ENCODE measurements around the gene GEMIN5. TPM values are rescaled to one million over a fixed set of nuclear protein-coding genes. Genes with fewer than 3 reads are reported as not detected.

Gene GEMIN5
- polyA plus RNA-seq, 1 of the 3 experiments (the other 2 are of a cell fraction) = 6.6 TPM

DNA sequence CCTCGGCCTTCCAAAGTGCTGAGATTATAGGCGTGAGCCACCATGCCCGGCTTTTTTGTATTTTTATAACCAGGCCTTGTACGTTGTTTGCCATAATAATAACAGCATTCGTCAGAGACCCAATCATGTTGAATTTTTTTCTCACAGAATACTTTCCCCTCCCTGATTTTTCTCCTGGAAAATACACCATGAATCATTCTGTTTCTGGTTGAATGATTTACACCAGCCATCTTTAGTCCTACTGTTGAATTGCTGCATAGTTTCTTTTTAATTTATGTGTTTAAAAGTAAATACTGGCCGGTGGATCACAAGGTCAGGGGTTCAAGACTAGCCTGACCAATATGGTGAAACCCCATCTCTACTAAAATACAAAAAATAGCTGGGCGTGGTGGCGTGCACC is 76.1 kb downstream of the GEMIN5 start:
- 95% methylated on average over 8 of the region's 8 CpGs for WGBS (ENCODE audit: low lambda C conversion rate)
- POLR2A ChIA-PET = no interaction called here
- no peak overlapping the region for H3K9ac ChIP-seq

More for the DNA sequence above, 76.1 kb downstream of the GEMIN5 start:
- TF ChIP-seq NFIC (IDR thresholded peaks at IDR 0.05; ENCODE audit: borderline replicate concordance) = no peak
- no peak for TF ChIP-seq RAD21 (IDR thresholded peaks at IDR 0.05; ENCODE audit: low read length)
- no peak for TF ChIP-seq POLR2AphosphoS5 (IDR thresholded peaks at IDR 0.05; ENCODE audit: low read depth, low read length)
- TF ChIP-seq FOXJ3 (CRISPR knock-in tag; IDR thresholded peaks at IDR 0.05) = no peak
- no peak for TF ChIP-seq JUND (IDR thresholded peaks at IDR 0.05)
- TF ChIP-seq EP300 (IDR thresholded peaks at IDR 0.05; ENCODE audit: borderline replicate concordance in 1 of 2, low read depth in 1 of 2, low read length in 1 of 2) = no peak
- TF ChIP-seq, protein P1, sequence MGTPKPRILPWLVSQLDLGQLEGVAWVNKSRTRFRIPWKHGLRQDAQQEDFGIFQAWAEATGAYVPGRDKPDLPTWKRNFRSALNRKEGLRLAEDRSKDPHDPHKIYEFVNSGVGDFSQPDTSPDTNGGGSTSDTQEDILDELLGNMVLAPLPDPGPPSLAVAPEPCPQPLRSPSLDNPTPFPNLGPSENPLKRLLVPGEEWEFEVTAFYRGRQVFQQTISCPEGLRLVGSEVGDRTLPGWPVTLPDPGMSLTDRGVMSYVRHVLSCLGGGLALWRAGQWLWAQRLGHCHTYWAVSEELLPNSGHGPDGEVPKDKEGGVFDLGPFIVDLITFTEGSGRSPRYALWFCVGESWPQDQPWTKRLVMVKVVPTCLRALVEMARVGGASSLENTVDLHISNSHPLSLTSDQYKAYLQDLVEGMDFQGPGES (IDR thresholded peaks at IDR 0.05; ENCODE audit: low read depth, low read length) = no peak
- TF ChIP-seq SMC3 (IDR thresholded peaks at IDR 0.05; ENCODE audit: low read depth, low read length) = no peak
- no peak for TF ChIP-seq TEAD4 (IDR thresholded peaks at IDR 0.05; ENCODE audit: borderline replicate concordance, insufficient read depth)
- no peak for TF ChIP-seq TAF1 (IDR thresholded peaks at IDR 0.05; ENCODE audit: borderline replicate concordance, low read depth, low read length)
- no peak for TF ChIP-seq TCF12 (IDR thresholded peaks at IDR 0.05)
- no peak for TF ChIP-seq NRF1 (IDR thresholded peaks at IDR 0.05; ENCODE audit: low read depth, low read length)
- TF ChIP-seq FOXM1 (IDR thresholded peaks at IDR 0.05; ENCODE audit: low read depth) = no peak
- TF ChIP-seq, protein P2, sequence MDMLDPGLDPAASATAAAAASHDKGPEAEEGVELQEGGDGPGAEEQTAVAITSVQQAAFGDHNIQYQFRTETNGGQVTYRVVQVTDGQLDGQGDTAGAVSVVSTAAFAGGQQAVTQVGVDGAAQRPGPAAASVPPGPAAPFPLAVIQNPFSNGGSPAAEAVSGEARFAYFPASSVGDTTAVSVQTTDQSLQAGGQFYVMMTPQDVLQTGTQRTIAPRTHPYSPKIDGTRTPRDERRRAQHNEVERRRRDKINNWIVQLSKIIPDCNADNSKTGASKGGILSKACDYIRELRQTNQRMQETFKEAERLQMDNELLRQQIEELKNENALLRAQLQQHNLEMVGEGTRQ (IDR thresholded peaks at IDR 0.05; ENCODE audit: borderline replicate concordance, low read depth, low read length) = no peak
- TF ChIP-seq, protein P3, sequence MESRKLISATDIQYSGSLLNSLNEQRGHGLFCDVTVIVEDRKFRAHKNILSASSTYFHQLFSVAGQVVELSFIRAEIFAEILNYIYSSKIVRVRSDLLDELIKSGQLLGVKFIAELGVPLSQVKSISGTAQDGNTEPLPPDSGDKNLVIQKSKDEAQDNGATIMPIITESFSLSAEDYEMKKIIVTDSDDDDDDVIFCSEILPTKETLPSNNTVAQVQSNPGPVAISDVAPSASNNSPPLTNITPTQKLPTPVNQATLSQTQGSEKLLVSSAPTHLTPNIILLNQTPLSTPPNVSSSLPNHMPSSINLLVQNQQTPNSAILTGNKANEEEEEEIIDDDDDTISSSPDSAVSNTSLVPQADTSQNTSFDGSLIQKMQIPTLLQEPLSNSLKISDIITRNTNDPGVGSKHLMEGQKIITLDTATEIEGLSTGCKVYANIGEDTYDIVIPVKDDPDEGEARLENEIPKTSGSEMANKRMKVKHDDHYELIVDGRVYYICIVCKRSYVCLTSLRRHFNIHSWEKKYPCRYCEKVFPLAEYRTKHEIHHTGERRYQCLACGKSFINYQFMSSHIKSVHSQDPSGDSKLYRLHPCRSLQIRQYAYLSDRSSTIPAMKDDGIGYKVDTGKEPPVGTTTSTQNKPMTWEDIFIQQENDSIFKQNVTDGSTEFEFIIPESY (IDR thresholded peaks at IDR 0.05; ENCODE audit: borderline replicate concordance, low read depth) = no peak
- no peak for TF ChIP-seq ELF1 (IDR thresholded peaks at IDR 0.05)
- TF ChIP-seq YY1 (IDR thresholded peaks at IDR 0.05; ENCODE audit: low read depth) = no peak
- TF ChIP-seq RCOR1 (IDR thresholded peaks at IDR 0.05; ENCODE audit: low read length) = no peak
- TF ChIP-seq, protein P4, sequence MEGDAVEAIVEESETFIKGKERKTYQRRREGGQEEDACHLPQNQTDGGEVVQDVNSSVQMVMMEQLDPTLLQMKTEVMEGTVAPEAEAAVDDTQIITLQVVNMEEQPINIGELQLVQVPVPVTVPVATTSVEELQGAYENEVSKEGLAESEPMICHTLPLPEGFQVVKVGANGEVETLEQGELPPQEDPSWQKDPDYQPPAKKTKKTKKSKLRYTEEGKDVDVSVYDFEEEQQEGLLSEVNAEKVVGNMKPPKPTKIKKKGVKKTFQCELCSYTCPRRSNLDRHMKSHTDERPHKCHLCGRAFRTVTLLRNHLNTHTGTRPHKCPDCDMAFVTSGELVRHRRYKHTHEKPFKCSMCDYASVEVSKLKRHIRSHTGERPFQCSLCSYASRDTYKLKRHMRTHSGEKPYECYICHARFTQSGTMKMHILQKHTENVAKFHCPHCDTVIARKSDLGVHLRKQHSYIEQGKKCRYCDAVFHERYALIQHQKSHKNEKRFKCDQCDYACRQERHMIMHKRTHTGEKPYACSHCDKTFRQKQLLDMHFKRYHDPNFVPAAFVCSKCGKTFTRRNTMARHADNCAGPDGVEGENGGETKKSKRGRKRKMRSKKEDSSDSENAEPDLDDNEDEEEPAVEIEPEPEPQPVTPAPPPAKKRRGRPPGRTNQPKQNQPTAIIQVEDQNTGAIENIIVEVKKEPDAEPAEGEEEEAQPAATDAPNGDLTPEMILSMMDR (IDR thresholded peaks at IDR 0.05) = no peak
- CTCF ChIA-PET = no interaction called here
- H3F3A ChIP-seq (replicated peaks; ENCODE audit: insufficient read depth) = peaks cover 18% of the 10 kb centered on the region
- H3K9me3 ChIP-seq = no peaks in the 10 kb centered on the region
- H3K36me3 ChIP-seq (replicated peaks in 1 of 2; ENCODE audit: control insufficient read depth in 1 of 2, insufficient read depth in 2 of 2, low read length in 1 of 2) = peaks cover 16 to 33% of the 10 kb centered on the region in 2 experiments
- H3K27me3 ChIP-seq (ENCODE audit: insufficient read depth) = no peaks in the 10 kb centered on the region
- no peak overlapping the region for H3K27ac ChIP-seq (ENCODE audit: low read depth in 2 of 2, low read length in 1 of 2)
- H3K4me2 ChIP-seq = no peak overlapping the region
- peaks cover 85% of the 10 kb centered on the region for H3K79me2 ChIP-seq (ENCODE audit: insufficient read depth)
- no peaks in the 10 kb centered on the region for H3K9me2 ChIP-seq
- H4K20me1 ChIP-seq (ENCODE audit: insufficient read depth) = peaks cover 36% of the 10 kb centered on the region
- no peak overlapping the region for H2AFZ ChIP-seq (ENCODE audit: low read depth)
- peaks cover 11% of the 10 kb centered on the region in 2 experiments for H3K4me1 ChIP-seq (ENCODE audit: control insufficient read depth in 1 of 2, insufficient read depth in 2 of 2, low read depth in 1 of 2, low read length in 1 of 2)
- no peak overlapping the region for H3K4me3 ChIP-seq (ENCODE audit: low read depth in 2 of 2, low read length in 1 of 2)
- no peak for DNase-seq
